T-helper 2 cell treated with Interferon-gamma antibody and Interleukin-4, amounts not matched to agents 100 ng/mL and 5 ng/mL, for 36 hours (primary cell): ENCODE data around the gene CSF3R. TPM values are rescaled to one million over a fixed set of nuclear protein-coding genes. Genes with fewer than 3 reads are reported as not detected.

Experiments
- intact Hi-C: fragments of 100-400 bp; cut with micrococcal nuclease; formaldehyde crosslinking; loops from one replicate; pipeline ENCODE4 v1.15.1; 2023
- total RNA-seq: library from RNA; stranded (reverse); gene quantifications from 2 replicates; pipeline ENCODE4 v1.2.3, GENCODE V29; 2022

CSF3R gene
- total RNA-seq, 1 donor from 2014 or later: 1.2 TPM

GRCh38 chr1:36463463-36463802 is 19.3 kb downstream of the CSF3R start:
- intact Hi-C loops: loop anchor here (5.0 kb wide), 1 partner anchor 1229 kb away; the partner anchor contains the start of gene CDCA8

- intact Hi-C loops: no loop called here
Observed at GRCh38 chr1:36458910-36459309, 23.8 kb downstream of the CSF3R start.

DNA sequence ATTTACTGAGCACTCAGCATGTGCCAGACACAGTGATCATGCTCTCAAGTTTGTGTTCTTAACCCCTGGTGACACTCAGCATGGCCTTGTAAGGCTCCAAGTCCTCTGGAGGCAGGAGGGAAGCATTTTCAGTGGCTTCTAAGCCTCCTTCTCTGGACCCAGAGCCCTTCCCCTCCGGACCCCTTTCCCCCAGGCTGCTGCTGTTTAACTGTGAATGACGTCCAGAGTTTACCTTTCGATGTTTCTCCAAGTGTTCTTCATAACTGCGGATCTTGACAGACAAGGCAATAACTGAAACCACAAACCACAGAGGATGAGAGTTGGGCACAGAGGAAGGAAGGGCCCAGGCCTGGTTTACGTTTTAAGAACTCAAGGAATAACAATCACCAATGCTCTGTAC is 25.0 kb downstream of the CSF3R start:
- intact Hi-C loops: no loop called here

- intact Hi-C loops: no loop called here
Observed at GRCh38 chr1:36456391-36456928, 26.3 kb downstream of the CSF3R start.

- intact Hi-C loops: no loop called here
Observed at GRCh38 chr1:36455386-36455785, 27.3 kb downstream of the CSF3R start.

GRCh38 chr1:36453600-36454388 is 28.9 kb downstream of the CSF3R start:
- intact Hi-C loops: no loop called here

DNA sequence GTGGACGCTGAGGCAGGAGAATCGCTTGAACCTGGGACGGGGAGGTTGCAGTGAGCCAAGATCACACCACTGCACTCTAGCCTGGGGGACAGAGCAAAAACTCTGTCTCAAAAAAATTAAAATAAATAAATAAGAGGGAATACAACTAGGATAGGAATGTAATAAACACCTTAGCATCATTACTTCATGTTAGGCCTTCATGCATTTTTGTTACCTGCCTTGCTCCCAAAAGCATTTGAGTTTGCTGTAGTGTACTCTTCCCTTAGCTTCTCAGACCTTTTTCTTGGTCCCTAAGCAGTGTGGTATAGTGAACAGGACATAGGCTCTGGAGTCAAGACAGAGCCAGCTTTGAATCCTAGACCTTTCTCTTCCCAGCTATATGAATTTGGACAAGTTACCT is 29.7 kb downstream of the CSF3R start:
- intact Hi-C loops: no loop called here

DNA sequence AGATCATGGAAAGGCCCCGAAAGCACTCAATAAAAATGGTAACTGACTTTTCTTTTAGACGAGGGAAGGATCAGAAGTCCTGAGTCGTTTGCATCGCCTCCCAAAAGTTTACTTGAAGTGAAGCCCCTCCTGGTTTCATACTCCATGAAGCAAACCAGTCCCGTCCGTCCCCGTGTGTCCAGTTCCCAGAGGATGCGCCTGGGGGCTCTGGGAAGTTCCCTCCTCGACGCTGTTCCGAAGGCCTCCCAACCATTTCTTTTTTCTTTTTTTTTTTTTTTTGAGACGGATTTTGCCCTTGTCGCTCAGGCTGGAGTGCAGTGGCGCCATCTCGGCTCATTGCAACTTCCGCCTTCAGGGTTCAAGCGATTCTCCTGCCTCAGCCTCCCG is 31.8 kb downstream of the CSF3R start:
- intact Hi-C loops: loop anchor here (1.0 kb wide), 3 partner anchors 13 to 227 kb away; partner anchors contain the start of genes MRPS15 and THRAP3

DNA sequence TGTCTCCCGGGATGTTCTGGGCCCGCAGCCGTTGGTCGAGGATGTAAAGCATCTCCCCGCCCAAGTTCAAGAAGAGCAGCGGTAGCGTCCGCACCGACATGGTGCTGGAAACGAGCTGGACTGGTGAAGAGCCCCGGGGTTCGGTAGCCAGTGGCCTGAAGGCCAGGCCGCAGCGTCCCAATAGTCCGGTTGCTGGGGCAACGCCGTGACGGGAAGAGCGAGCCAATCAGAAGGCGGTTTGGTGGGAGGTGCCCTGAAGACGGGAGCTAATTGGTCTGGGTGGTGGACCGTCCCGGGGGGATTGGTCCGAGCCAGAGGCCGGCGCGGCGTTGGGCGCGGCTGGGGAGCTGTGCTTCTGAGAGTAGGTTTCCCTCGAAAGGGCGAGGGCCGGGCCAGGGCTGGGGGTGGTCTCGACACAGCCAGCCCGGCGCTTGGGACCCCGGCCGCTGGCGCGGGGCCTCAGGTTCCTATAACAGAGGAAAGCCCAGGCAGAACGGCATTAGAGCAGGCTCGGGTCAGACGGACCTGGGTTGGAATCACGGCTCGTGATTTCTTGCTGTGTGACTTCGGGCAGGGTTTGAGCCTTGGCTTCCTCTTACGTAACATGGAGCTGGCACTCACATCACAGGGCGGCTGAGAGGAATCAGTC is 32.3 kb downstream of the CSF3R start, which contains the start of gene OSCP1:
Gene OSCP1 (minus strand): TSS at position 182 of the 649 bp plus-strand sequence. CDS start 82 bp downstream, at position 100.
- intact Hi-C loops: loop anchor here (1.0 kb wide), 3 partner anchors 14 to 226 kb away; partner anchors contain the start of genes MRPS15 and THRAP3

DNA sequence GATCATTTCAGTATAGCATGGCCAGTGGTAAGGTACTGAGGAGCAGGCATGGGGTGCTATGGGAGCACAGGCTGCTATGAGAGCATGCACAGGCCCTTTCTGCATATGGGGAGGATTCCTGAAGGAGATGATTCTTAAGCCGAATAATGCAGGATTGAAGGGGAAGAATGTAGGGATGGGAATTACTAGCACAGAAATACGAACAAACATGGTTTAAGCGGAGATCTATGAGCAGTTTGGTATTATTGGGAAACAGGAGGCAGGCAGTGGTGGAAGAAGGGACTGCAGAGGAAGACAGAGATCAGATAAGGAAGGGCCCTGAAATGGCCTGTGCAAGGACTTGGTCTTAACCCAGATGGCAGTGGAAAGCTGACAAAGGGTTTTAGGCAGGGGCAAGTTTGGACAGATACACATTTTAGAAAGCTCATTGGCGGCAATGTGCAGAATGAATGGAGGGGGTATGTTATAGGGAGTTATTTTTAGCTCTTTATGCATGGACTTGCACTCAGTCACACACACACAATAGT is 34.1 kb downstream of the CSF3R start:
- intact Hi-C loops: no loop called here

DNA sequence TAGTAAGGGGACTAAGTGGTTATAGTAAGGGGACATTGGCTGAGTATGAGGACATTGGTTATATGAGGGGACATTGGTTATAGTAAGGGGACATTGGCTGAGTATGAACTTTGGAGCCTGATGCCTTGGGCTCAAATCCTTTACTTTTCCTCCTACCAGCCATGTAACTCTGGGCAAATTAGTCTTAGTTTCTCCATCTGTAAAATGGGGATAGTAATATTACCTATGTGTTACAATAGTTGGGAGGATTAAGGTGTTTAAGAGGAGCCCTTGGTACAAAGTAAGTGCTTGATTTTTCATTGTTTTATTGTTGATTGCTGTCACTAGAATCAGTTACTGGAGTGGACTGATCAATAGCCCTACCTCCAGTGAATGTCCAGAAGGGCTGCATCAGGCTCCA is 35.3 kb downstream of the CSF3R start:
- intact Hi-C loops: no loop called here

- intact Hi-C loops: no loop called here
Observed at GRCh38 chr1:36446746-36447145, 36.0 kb downstream of the CSF3R start.

DNA sequence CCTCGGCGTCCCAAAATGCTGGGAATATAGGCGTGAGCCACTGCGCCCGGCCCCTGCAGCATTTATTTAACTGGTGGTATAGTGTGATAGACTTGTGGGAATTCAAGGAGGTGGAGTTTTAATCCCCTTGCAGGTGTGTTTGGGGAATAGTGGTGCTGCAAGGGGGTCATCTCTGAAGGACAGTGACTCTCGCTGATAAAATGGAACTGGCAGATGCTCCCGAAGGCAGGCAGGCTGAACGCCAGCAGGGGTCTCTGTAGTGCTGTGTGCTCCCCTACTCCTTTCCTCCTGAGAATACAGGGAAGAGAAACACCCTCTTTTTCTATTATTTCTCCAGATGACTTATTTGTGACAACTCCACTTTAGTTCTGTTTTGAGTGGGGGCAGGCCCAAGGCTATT is 36.4 kb downstream of the CSF3R start:
- intact Hi-C loops: no loop called here

- intact Hi-C loops: no loop called here
Observed at GRCh38 chr1:36443297-36443696, 39.4 kb downstream of the CSF3R start.

- intact Hi-C loops: no loop called here
Observed at GRCh38 chr1:36442337-36442736, 40.4 kb downstream of the CSF3R start.

DNA sequence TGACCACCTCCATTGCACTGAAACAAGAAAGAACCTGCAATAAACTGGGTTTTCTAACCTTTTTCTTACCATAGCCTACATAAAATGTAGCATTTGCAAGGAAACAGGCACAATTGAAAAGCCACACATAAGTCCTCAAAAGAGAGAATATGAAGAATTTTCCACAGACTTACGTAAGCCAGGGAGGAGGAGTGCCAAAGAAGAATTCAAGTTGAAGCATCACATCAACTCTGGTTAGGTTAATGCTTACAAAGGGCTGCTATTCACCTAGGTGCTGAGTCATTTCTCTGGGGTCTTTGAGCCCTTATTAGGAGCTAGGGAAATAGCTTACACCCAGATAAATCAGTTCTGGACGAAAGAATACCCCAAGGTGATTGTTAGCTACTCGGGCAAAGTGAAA is 42.1 kb downstream of the CSF3R start:
- intact Hi-C loops: no loop called here

DNA sequence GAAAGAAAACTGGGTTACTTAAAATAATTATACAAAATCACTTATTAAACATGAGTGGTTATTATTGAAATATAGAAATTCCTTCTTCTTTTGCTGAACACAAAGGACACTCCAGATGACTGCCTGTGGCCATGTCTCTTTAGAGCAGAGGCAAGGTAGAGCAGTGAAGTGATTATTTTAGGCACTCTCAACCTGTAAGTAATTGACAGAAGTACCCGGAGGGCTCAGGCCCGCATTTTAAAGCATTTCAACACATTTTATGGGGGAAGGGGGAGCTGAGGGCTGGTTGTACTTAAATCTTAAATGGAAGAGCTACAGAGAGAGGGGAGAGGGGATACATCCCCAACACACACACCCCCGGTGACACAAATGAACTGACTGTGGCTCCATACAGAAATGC is 42.7 kb downstream of the CSF3R start:
- intact Hi-C loops: no loop called here

- intact Hi-C loops: no loop called here
Observed at GRCh38 chr1:36438715-36439114, 44.0 kb downstream of the CSF3R start.

- intact Hi-C loops: no loop called here
Observed at GRCh38 chr1:36436821-36437220, 45.9 kb downstream of the CSF3R start.

DNA sequence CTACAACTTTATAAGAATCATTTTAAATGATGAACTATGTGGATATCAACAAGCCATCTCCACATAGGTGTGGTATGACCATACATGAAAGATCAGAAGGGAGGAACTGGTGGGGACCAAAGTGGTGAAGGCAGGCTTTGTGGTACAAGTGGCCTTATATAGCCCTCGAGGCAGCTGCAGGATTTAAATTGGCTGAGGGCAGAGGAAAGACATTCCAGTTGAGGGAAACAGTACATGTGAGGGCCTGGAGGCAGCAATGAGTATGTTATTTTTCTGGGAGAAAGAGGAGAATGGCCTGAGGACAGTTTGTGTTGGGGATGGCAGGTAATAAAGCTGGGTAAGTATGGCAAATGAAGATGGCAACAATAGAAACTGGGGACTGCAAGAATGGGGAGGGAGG is 49.6 kb downstream of the CSF3R start:
- intact Hi-C loops: no loop called here

DNA sequence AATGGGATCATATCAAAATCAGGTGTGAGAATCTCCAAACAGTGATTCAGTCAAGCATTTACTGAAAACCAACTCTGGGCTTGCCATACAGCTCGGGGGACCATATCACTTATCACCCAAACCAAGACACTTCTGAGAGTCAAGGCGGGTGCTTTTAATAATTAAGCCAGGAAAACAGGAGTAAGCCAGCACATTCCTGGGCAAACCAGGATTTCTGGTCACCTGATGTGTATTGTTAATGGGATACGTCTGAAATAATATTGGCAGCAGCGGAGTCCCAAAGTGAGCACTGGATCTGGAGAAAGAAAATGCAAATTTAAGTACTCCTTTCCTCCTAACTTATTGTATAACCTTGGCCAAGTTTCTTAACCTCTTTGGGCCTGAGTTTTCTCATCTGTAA is 50.1 kb downstream of the CSF3R start:
- intact Hi-C loops: no loop called here

GRCh38 chr1:36425791-36426190 is 56.9 kb downstream of the CSF3R start:
- intact Hi-C loops: no loop called here
